ENCODE measurements around the gene ZNF385B.

The ZNF385B gene

DNA sequence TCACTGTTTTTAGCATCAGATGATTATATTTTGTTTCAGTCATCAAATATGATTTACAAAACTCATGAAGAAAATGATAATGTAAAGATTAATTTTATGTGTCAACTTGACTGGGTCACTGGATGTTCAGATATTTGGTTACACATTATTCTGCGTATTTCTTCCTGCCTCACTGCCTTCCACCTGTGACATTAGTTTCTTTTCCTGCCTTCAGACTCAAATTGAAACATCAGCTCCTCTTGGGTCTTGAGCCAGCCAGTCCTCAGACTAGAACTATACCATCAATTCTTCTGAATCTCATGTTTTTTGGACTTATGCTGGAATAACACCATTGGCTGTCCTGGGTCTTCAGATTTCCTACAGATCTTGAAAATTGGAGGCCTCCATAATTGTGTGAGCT is 96.7 kb downstream of the ZNF385B start:
- TF ChIP-seq POLR2A (IDR thresholded peaks at IDR 0.05; ENCODE audit: extremely low read depth, insufficient read length) (no peak), MYC (IDR thresholded peaks at IDR 0.05; ENCODE audit: low read depth, low read length) (no peak), CTCF (IDR thresholded peaks at IDR 0.05; ENCODE audit: low read depth, low read length) (no peak)
- TF ChIP-seq, protein P1, sequence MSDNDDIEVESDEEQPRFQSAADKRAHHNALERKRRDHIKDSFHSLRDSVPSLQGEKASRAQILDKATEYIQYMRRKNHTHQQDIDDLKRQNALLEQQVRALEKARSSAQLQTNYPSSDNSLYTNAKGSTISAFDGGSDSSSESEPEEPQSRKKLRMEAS (IDR thresholded peaks at IDR 0.05; ENCODE audit: low read depth, low read length): no peak
- no peak overlapping the region for H3K4me3 ChIP-seq (ENCODE audit: low read depth, low read length)
- no peak for DNase-seq (ENCODE audit: low read depth)

DNA sequence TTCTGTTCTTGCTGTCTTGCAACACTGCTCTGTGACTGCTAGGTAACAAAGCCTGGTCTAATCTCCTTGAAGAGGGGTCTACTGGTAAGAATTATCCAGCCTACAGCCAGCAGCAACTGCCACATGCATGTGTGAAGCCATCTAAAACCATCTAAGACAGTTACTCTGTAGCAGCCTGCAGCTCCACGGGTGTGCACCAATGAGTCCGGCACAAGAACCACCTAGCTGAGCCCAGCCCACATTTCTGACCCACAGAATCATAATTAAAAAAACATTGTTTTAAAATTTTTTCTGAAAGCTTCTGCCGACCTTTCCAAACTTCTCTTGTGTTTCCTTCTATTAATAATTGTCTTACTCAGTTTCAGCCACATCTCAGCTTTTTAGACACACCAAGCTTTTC is 102.8 kb downstream of the ZNF385B start:
- H3K4me3 ChIP-seq (ENCODE audit: low read depth, low read length): no peak overlapping the region
- TF ChIP-seq CTCF (IDR thresholded peaks at IDR 0.05; ENCODE audit: low read depth, low read length) (no peak), MYC (IDR thresholded peaks at IDR 0.05; ENCODE audit: low read depth, low read length) (no peak), POLR2A (IDR thresholded peaks at IDR 0.05; ENCODE audit: extremely low read depth, insufficient read length) (no peak)
- TF ChIP-seq, protein P1 (IDR thresholded peaks at IDR 0.05; ENCODE audit: low read depth, low read length): no peak
- no peak for DNase-seq (ENCODE audit: low read depth)

DNA sequence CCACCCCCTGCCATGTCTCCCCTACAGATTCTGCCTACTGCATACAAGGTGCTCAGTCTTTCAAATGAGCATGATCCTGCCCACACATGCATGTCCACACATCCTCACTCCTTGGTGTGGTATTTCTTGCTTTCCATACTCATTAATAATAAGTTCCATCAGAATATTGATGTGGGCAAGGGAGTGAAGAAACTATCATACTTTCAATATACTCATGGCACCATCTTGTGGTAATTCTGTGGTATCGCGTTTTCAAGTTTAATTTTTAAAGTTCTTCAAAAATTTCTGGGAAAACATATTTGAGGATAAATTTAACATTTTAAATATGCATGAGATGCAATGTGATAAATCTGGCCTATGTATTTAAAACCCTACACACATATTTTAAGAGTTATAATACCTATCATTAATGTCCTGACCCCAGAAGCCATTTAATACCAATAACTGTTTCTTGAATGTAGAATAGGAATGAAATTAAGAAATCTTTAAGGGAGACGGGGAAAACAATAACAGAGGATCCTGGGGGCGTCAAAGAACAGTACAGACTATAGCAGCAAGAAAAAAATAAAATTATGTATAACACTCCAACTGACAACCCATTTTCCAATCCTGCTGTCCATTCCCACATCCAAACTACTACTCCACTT is 110.1 kb downstream of the ZNF385B start:
- H3K4me3 ChIP-seq (ENCODE audit: low read depth, low read length): no peak overlapping the region
- DNase-seq (ENCODE audit: low read depth): peak; percentile 34
- TF ChIP-seq POLR2A (IDR thresholded peaks at IDR 0.05; ENCODE audit: extremely low read depth, insufficient read length) (no peak), MYC (IDR thresholded peaks at IDR 0.05; ENCODE audit: low read depth, low read length) (no peak), CTCF (IDR thresholded peaks at IDR 0.05; ENCODE audit: low read depth, low read length) (no peak)
- TF ChIP-seq, protein P1 (IDR thresholded peaks at IDR 0.05; ENCODE audit: low read depth, low read length): no peak

DNA sequence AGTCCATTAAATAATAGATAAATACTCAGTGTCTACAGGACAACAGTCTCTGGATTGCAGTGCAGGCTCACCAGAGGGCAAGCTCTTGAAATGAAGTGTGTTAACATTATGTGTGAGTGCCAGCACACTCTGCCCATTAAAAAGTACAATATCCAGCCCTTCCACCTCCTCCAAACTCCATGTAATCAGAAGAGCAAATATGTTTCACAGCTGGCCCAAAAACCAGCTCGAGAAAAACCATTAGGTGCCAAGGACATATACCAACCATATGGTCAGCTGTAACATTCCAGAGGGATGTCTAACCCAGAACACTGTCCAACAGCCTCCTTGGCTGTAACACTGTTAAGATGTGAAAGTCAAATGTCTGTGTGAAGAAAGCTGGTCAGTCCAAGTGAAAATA is 112.2 kb downstream of the ZNF385B start:
- TF ChIP-seq MYC (IDR thresholded peaks at IDR 0.05; ENCODE audit: low read depth, low read length) (no peak), POLR2A (IDR thresholded peaks at IDR 0.05; ENCODE audit: extremely low read depth, insufficient read length) (no peak), CTCF (IDR thresholded peaks at IDR 0.05; ENCODE audit: low read depth, low read length) (no peak)
- TF ChIP-seq, protein P1 (IDR thresholded peaks at IDR 0.05; ENCODE audit: low read depth, low read length): no peak
- no peak overlapping the region for H3K4me3 ChIP-seq (ENCODE audit: low read depth, low read length)
- DNase-seq (ENCODE audit: low read depth): no peak

GRCh38 chr2:179746981-179747380 is 114.4 kb downstream of the ZNF385B start:
- no peak overlapping the region for H3K4me3 ChIP-seq (ENCODE audit: low read depth, low read length)
- TF ChIP-seq, protein P1 (IDR thresholded peaks at IDR 0.05; ENCODE audit: low read depth, low read length): no peak
- TF ChIP-seq CTCF (IDR thresholded peaks at IDR 0.05; ENCODE audit: low read depth, low read length) (no peak), POLR2A (IDR thresholded peaks at IDR 0.05; ENCODE audit: extremely low read depth, insufficient read length) (no peak)
- DNase-seq (ENCODE audit: low read depth): no peak

All from NB4 (cell line).